RWPE1 (cell line): ENCODE data around the gene CCDC82.

Source experiments
- CTCF ChIA-PET: fragments of 350-600 bp; sonication (Branson Sonifier 250); formaldehyde crosslinking; extraction: SDS; loops from one replicate; lab custom pipeline; 2021; lab: Yijun Ruan, JAX
- POLR2A ChIA-PET: fragments of 400-600 bp; formaldehyde crosslinking; extraction: SDS; loops from one replicate; lab custom pipeline; 2020; ENCODE audit warnings: antibody characterized with exemption; ENCODE audit not compliant: low non-redundant PET; lab: Yijun Ruan, JAX
- DNase-seq: peaks from one replicate; pipeline ENCODE4 v3.0.0; 2012; ENCODE audit warnings: low spot score
- H3K27ac ChIP-seq: fragments of 450-650 bp; 2 replicates; pipeline ENCODE4 v1.5.1; 2017
- TF ChIP-seq, protein P1 (sequence below): fragments of 450-650 bp; conservative IDR thresholded peaks from 2 replicates; pipeline ENCODE4 v1.5.1; 2017; ENCODE audit warnings: low read depth, mild to moderate bottlenecking

The CCDC82 gene

DNA sequence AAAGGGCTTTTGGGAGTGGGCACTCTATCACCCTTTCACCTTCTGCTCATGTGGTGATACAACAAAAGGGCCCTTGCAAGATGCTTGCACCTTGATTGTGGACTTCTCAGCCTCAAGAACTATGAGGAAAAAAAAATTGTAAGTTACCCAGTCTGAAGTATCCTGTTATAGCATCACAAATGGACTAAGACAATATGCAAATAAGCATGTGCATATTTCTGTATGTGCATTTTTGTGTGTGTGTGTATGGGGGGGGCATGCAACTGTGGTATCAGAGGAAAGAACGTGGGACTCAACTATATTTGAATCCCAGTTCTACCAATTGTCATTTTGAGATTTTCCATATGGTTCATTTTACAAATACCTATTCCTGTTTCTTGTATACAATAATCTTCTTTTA, 11.0 kb upstream of the CCDC82 start:
- ChIA-PET CTCF (interaction anchor here (0.9 kb wide), 1 partner anchor 611 kb away, joined by 3 read pairs; the partner anchor contains the start of gene FAM76B), POLR2A (no interaction called here)
- H3K27ac ChIP-seq = no peak overlapping the region
- TF ChIP-seq, protein P1, sequence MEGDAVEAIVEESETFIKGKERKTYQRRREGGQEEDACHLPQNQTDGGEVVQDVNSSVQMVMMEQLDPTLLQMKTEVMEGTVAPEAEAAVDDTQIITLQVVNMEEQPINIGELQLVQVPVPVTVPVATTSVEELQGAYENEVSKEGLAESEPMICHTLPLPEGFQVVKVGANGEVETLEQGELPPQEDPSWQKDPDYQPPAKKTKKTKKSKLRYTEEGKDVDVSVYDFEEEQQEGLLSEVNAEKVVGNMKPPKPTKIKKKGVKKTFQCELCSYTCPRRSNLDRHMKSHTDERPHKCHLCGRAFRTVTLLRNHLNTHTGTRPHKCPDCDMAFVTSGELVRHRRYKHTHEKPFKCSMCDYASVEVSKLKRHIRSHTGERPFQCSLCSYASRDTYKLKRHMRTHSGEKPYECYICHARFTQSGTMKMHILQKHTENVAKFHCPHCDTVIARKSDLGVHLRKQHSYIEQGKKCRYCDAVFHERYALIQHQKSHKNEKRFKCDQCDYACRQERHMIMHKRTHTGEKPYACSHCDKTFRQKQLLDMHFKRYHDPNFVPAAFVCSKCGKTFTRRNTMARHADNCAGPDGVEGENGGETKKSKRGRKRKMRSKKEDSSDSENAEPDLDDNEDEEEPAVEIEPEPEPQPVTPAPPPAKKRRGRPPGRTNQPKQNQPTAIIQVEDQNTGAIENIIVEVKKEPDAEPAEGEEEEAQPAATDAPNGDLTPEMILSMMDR = no peak
- no peak for DNase-seq

DNA sequence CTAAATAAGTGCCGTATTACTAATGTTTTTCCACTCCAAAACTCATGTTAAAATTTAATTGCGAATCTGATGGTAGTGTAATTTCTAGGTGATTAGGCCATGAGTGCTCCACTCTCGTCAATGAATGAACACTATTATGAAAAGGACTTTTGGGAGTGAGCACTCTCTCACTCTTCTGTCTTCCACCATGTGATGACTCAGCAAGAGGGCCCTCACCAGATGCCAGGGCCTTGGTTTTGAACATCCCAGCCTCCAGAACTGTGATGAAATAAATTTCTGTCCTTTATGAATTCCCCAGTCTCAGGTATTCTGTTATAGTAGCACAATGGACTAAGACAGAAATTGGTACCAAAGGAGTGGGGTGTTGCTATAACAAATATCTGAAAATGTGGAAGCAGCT, 8.2 kb upstream of the CCDC82 start:
- TF ChIP-seq, protein P1 = no peak
- POLR2A ChIA-PET = no interaction called here
- H3K27ac ChIP-seq = no peak overlapping the region
- no peak for DNase-seq
- CTCF ChIA-PET = no interaction called here

DNA sequence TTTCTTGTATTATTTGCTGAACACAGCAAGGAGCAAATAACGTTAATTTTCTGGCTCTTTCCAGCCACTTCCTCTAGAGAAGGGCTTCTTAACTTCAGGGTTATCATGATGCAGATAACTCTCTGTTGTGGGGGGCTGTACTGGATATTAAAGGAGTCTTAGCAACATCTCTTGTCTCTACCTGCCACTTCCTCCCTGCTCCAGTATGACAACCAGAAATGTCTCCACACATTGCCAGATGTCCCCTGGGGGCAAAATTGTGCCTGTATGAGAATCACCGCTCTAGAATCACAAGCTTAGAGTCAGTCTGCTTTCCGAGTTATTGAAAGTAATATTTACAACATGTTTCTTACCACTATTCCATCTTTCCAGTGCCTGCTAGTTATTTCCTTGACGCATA, 6.9 kb upstream of the CCDC82 start:
- H3K27ac ChIP-seq = no peak overlapping the region
- TF ChIP-seq, protein P1 = no peak
- DNase-seq = no peak
- ChIA-PET CTCF (interaction anchor here (0.5 to 0.6 kb wide), 2 partner anchors 19 to 1826 kb away, joined by 3 to 4 read pairs; no protein-coding TSS in a partner anchor), POLR2A (no interaction called here)

DNA sequence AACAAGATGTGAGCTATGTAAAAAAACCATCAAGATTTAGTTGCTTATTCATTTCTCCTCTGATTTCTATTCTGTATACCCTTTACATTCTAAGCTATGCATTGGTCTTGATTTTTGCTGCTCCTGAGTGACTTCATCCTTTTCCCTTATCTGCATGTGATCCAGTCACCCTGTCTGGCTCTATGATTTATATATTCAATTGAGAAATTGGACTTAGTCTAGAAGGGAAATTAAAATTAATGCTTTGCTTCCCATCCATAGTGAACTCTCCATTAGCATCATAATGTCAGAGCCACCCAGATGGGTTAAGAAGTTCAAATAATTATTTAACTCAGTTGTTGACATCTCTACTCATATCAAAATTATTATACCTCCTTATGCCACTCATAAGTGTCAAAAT, 5.1 kb upstream of the CCDC82 start:
- CTCF ChIA-PET = interaction anchor here (0.6 to 1.5 kb wide), 4 partner anchors 8 to 692 kb away, joined by 3 to 6 read pairs (median 5); no protein-coding TSS in a partner anchor
- DNase-seq = no peak
- TF ChIP-seq, protein P1 = no peak
- POLR2A ChIA-PET = no interaction called here
- H3K27ac ChIP-seq = no peak overlapping the region

DNA sequence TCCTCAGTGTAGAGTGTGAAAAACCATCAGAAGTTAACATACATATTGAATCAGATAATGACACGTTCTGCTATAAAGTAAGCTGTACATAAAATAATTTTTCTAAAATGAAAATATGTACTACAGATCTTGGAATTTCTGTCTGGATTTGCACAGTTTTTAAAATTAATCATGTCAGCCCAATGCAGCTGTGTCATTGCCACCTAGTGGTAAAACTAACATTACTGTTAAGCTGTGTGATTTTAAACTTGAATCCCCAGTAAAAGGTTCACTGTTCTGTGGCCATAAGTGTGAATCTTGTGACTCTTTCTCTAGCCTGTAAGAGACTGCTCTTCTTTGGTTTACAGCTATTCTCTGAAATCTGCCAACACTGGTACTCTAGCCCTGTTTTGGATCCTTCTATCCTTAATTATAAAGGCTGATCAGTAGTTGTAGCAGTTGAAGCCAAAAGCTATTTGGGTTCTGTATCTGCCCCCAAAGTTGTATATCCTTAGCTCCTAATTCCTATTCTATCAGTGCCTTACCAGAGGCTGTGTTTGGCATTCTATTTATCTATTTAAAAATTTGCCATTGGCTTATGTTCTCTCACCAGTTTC, 4.1 kb upstream of the CCDC82 start:
- no peak overlapping the region for H3K27ac ChIP-seq
- POLR2A ChIA-PET = interaction anchor here (0.6 kb wide), 1 partner anchor 231 kb away, joined by 3 read pairs; no protein-coding TSS in a partner anchor
- DNase-seq = peak; percentile 20
- CTCF ChIA-PET = interaction anchor here (0.6 to 1.5 kb wide), 11 partner anchors 9 to 1341 kb away, joined by 3 to 6 read pairs (median 3); no protein-coding TSS in a partner anchor
- TF ChIP-seq, protein P1 = peak; percentile 79

DNA sequence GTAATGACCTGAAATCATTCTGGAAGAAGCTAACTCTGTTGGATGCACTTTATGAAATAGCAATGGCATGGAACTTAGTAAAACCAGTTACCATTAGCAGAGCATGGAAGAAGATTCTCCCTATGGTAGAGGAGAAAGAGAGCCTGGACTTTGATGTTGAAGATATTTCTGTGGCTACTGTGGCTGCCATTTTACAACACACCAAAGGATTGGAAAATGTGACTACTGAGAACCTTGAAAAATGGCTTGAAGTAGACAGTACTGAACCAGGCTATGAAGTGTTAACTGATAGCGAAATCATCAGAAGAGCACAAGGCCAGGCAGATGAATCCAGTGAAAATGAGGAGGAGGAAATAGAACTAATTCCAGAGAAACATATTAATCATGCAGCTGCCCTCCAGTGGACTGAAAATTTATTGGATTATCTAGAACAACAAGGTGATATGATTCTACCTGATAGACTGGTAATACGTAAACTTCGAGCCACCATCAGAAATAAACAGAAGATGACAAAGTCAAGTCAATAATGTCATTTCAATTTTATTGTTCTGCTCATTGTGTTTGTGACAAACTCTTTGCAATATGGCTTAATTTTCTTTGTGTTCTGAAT, 2.1 kb upstream of the CCDC82 start:
- ChIA-PET POLR2A (no interaction called here), CTCF (no interaction called here)
- H3K27ac ChIP-seq = no peak overlapping the region
- DNase-seq = no peak
- TF ChIP-seq, protein P1 = no peak
